ENCODE results near the gene IMPDH2.
A peak's percentile ranks its signal among the peaks of the same experiment; 100 is the strongest.

The IMPDH2 gene

GRCh38 chr3:49057268-49057667, 28.1 kb upstream of the IMPDH2 start:
- H3K14ac ChIP-seq (ENCODE audit: low read length) = no peak overlapping the region
- no peaks in the 10 kb centered on the region for H3K27me3 ChIP-seq (ENCODE audit: control insufficient read depth in 3 of 3, insufficient read depth in 3 of 3, low read depth in 1 of 3, low read length in 3 of 3)
- H2AK5ac ChIP-seq (ENCODE audit: low read depth, low read length) = no peak overlapping the region
- no peak overlapping the region for H3K27ac ChIP-seq (replicated peaks; ENCODE audit: low read length)
- no peaks in the 10 kb centered on the region for H3K4me1 ChIP-seq (ENCODE audit: control insufficient read depth in 2 of 2, insufficient read depth in 1 of 2, low read depth in 1 of 2, low read length in 2 of 2)
- no peak overlapping the region for H2BK15ac ChIP-seq (ENCODE audit: low read length)
- H3K9ac ChIP-seq (ENCODE audit: low read depth, low read length, poor library complexity) = no peak overlapping the region
- H3K18ac ChIP-seq (ENCODE audit: low read length) = no peak overlapping the region
- H3K79me1 ChIP-seq (ENCODE audit: low read depth, low read length) = peaks cover 9% of the 10 kb centered on the region
- no peak overlapping the region for H3K4ac ChIP-seq (ENCODE audit: low read length)
- H3K36me3 ChIP-seq (replicated peaks in 1 of 2; ENCODE audit: control insufficient read depth in 2 of 2, insufficient read depth in 2 of 2, low read length in 2 of 2) = peaks cover 37 to 86% of the 10 kb centered on the region in 2 donors
- H3K23ac ChIP-seq (ENCODE audit: low read depth, low read length, poor library complexity) = no peak overlapping the region
- H3K4me2 ChIP-seq (ENCODE audit: insufficient read depth, low read length, poor library complexity, severe bottlenecking) = no peak overlapping the region
- H3K4me3 ChIP-seq (ENCODE audit: low read length in 2 of 2) = peak overlapping the region in 1 of 2 donors; percentile 44
- no peak overlapping the region for H2BK12ac ChIP-seq (ENCODE audit: low read length)
- H3K9me3 ChIP-seq (replicated peaks in 1 of 2; ENCODE audit: control insufficient read depth in 2 of 2, insufficient read depth in 1 of 2, low read depth in 1 of 2, low read length in 2 of 2) = no peaks in the 10 kb centered on the region
- no peak overlapping the region for H4K91ac ChIP-seq (ENCODE audit: low read depth, low read length, poor library complexity)
- H2AFZ ChIP-seq (ENCODE audit: low read length) = no peak overlapping the region
- no CpG with 5 or more reads among the region's 10 CpGs for WGBS, 2 donors (ENCODE audit: extremely low coverage in 2 of 2, insufficient read length in 2 of 2, insufficient replicate concordance in 1 of 2)
- DNase-seq (ENCODE audit: low spot score) = no peak
- no peak overlapping the region for H2BK5ac ChIP-seq (ENCODE audit: low read length)
- H4K8ac ChIP-seq (ENCODE audit: low read depth, low read length) = no peak overlapping the region
- H2BK120ac ChIP-seq (ENCODE audit: low read depth, low read length) = no peak overlapping the region

GRCh38 chr3:49054344-49054862, 25.2 kb upstream of the IMPDH2 start:
- Histone ChIP-seq H3K4me2 (ENCODE audit: insufficient read depth, low read length, poor library complexity, severe bottlenecking) (no peak overlapping the region), H3K14ac (ENCODE audit: low read length) (no peak overlapping the region), H3K36me3 (replicated peaks in 1 of 2; ENCODE audit: control insufficient read depth in 2 of 2, insufficient read depth in 2 of 2, low read length in 2 of 2) (peaks cover 41 to 84% of the 10 kb centered on the region in 2 donors)

GRCh38 chr3:49053543-49053942, 24.3 kb upstream of the IMPDH2 start:
- no peak overlapping the region for H3K27ac ChIP-seq (replicated peaks; ENCODE audit: low read length)
- no peak overlapping the region for H3K18ac ChIP-seq (ENCODE audit: low read length)
- DNase-seq (ENCODE audit: low spot score) = no peak
- H2BK12ac ChIP-seq (ENCODE audit: low read length) = no peak overlapping the region
- peaks cover 41 to 84% of the 10 kb centered on the region in 2 donors for H3K36me3 ChIP-seq (replicated peaks in 1 of 2; ENCODE audit: control insufficient read depth in 2 of 2, insufficient read depth in 2 of 2, low read length in 2 of 2)
- no peak overlapping the region for H2AK5ac ChIP-seq (ENCODE audit: low read depth, low read length)
- H3K9me3 ChIP-seq (replicated peaks in 1 of 2; ENCODE audit: control insufficient read depth in 2 of 2, insufficient read depth in 1 of 2, low read depth in 1 of 2, low read length in 2 of 2) = no peaks in the 10 kb centered on the region
- no peak overlapping the region for H2BK15ac ChIP-seq (ENCODE audit: low read length)
- H3K14ac ChIP-seq (ENCODE audit: low read length) = no peak overlapping the region
- H3K4me2 ChIP-seq (ENCODE audit: insufficient read depth, low read length, poor library complexity, severe bottlenecking) = no peak overlapping the region
- no peak overlapping the region for H2AFZ ChIP-seq (ENCODE audit: low read length)
- H4K8ac ChIP-seq (ENCODE audit: low read depth, low read length) = no peak overlapping the region
- H3K4me1 ChIP-seq (ENCODE audit: control insufficient read depth in 2 of 2, insufficient read depth in 1 of 2, low read depth in 1 of 2, low read length in 2 of 2) = no peaks in the 10 kb centered on the region
- H3K4me3 ChIP-seq (ENCODE audit: low read length in 2 of 2) = no peak overlapping the region
- H3K79me1 ChIP-seq (ENCODE audit: low read depth, low read length) = peaks cover 4% of the 10 kb centered on the region
- no CpG with 5 or more reads among the region's 1 CpG for WGBS, 2 donors (ENCODE audit: extremely low coverage in 2 of 2, insufficient read length in 2 of 2, insufficient replicate concordance in 1 of 2)
- H2BK120ac ChIP-seq (ENCODE audit: low read depth, low read length) = no peak overlapping the region
- no peak overlapping the region for H4K91ac ChIP-seq (ENCODE audit: low read depth, low read length, poor library complexity)
- no peak overlapping the region for H3K4ac ChIP-seq (ENCODE audit: low read length)
- no peak overlapping the region for H3K9ac ChIP-seq (ENCODE audit: low read depth, low read length, poor library complexity)
- no peak overlapping the region for H2BK5ac ChIP-seq (ENCODE audit: low read length)
- no peak overlapping the region for H3K23ac ChIP-seq (ENCODE audit: low read depth, low read length, poor library complexity)
- no peaks in the 10 kb centered on the region for H3K27me3 ChIP-seq (ENCODE audit: control insufficient read depth in 3 of 3, insufficient read depth in 3 of 3, low read depth in 1 of 3, low read length in 3 of 3)

More at GRCh38 chr3:49054344-49054862, 25.2 kb upstream of the IMPDH2 start:
- no CpG with 5 or more reads among the region's 2 CpGs for WGBS, 2 donors (ENCODE audit: extremely low coverage in 2 of 2, insufficient read length in 2 of 2, insufficient replicate concordance in 1 of 2)
- Histone ChIP-seq H2BK5ac (ENCODE audit: low read length) (no peak overlapping the region), H2BK12ac (ENCODE audit: low read length) (no peak overlapping the region), H4K91ac (ENCODE audit: low read depth, low read length, poor library complexity) (no peak overlapping the region), H3K27me3 (ENCODE audit: control insufficient read depth in 3 of 3, insufficient read depth in 3 of 3, low read depth in 1 of 3, low read length in 3 of 3) (no peaks in the 10 kb centered on the region), H2AK5ac (ENCODE audit: low read depth, low read length) (no peak overlapping the region), H4K8ac (ENCODE audit: low read depth, low read length) (no peak overlapping the region), H2BK15ac (ENCODE audit: low read length) (no peak overlapping the region), H2AFZ (ENCODE audit: low read length) (no peak overlapping the region), H3K4ac (ENCODE audit: low read length) (no peak overlapping the region), H2BK120ac (ENCODE audit: low read depth, low read length) (no peak overlapping the region), H3K23ac (ENCODE audit: low read depth, low read length, poor library complexity) (no peak overlapping the region), H3K79me1 (ENCODE audit: low read depth, low read length) (peaks cover 7% of the 10 kb centered on the region), H3K18ac (ENCODE audit: low read length) (no peak overlapping the region), H3K9ac (ENCODE audit: low read depth, low read length, poor library complexity) (no peak overlapping the region), H3K27ac (replicated peaks; ENCODE audit: low read length) (no peak overlapping the region), H3K9me3 (replicated peaks in 1 of 2; ENCODE audit: control insufficient read depth in 2 of 2, insufficient read depth in 1 of 2, low read depth in 1 of 2, low read length in 2 of 2) (no peaks in the 10 kb centered on the region), H3K4me1 (ENCODE audit: control insufficient read depth in 2 of 2, insufficient read depth in 1 of 2, low read depth in 1 of 2, low read length in 2 of 2) (no peaks in the 10 kb centered on the region), H3K4me3 (ENCODE audit: low read length in 2 of 2) (no peak overlapping the region)
- no peak for DNase-seq (ENCODE audit: low spot score)

- no peak overlapping the region for H2AK5ac ChIP-seq (ENCODE audit: low read depth, low read length)
- H2BK15ac ChIP-seq (ENCODE audit: low read length) = no peak overlapping the region
- H3K79me1 ChIP-seq (ENCODE audit: low read depth, low read length) = no peaks in the 10 kb centered on the region
- WGBS, 2 donors (ENCODE audit: extremely low coverage in 2 of 2, insufficient read length in 2 of 2, insufficient replicate concordance in 1 of 2) = no CpG with 5 or more reads among the region's 3 CpGs
- no peak overlapping the region for H3K4me2 ChIP-seq (ENCODE audit: insufficient read depth, low read length, poor library complexity, severe bottlenecking)
- H2BK120ac ChIP-seq (ENCODE audit: low read depth, low read length) = no peak overlapping the region
- no peak overlapping the region for H2BK12ac ChIP-seq (ENCODE audit: low read length)
- H3K27ac ChIP-seq (replicated peaks; ENCODE audit: low read length) = no peak overlapping the region
- no peak overlapping the region for H4K8ac ChIP-seq (ENCODE audit: low read depth, low read length)
- no peak overlapping the region for H3K23ac ChIP-seq (ENCODE audit: low read depth, low read length, poor library complexity)
- H2AFZ ChIP-seq (ENCODE audit: low read length) = no peak overlapping the region
- H3K36me3 ChIP-seq (replicated peaks in 1 of 2; ENCODE audit: control insufficient read depth in 2 of 2, insufficient read depth in 2 of 2, low read length in 2 of 2) = peaks cover 36 to 98% of the 10 kb centered on the region in 2 donors
- H2BK5ac ChIP-seq (ENCODE audit: low read length) = no peak overlapping the region
- no peaks in the 10 kb centered on the region for H3K9me3 ChIP-seq (replicated peaks in 1 of 2; ENCODE audit: control insufficient read depth in 2 of 2, insufficient read depth in 1 of 2, low read depth in 1 of 2, low read length in 2 of 2)
- no peak overlapping the region for H3K9ac ChIP-seq (ENCODE audit: low read depth, low read length, poor library complexity)
- no peaks in the 10 kb centered on the region for H3K27me3 ChIP-seq (ENCODE audit: control insufficient read depth in 3 of 3, insufficient read depth in 3 of 3, low read depth in 1 of 3, low read length in 3 of 3)
- no peak overlapping the region for H3K4ac ChIP-seq (ENCODE audit: low read length)
- H4K91ac ChIP-seq (ENCODE audit: low read depth, low read length, poor library complexity) = no peak overlapping the region
- no peak overlapping the region for H3K14ac ChIP-seq (ENCODE audit: low read length)
- DNase-seq (ENCODE audit: low spot score) = no peak
- H3K4me1 ChIP-seq (ENCODE audit: control insufficient read depth in 2 of 2, insufficient read depth in 1 of 2, low read depth in 1 of 2, low read length in 2 of 2) = no peaks in the 10 kb centered on the region
- no peak overlapping the region for H3K4me3 ChIP-seq (ENCODE audit: low read length in 2 of 2)
- H3K18ac ChIP-seq (ENCODE audit: low read length) = no peak overlapping the region
Observed at GRCh38 chr3:49035281-49035680, 6.1 kb upstream of the IMPDH2 start.

Measured in neuronal stem cell (in vitro differentiated cells).